Keratinocyte (primary cell): ENCODE results near the gene SS18L1. TPM values are rescaled to one million over a fixed set of nuclear protein-coding genes. Genes with fewer than 3 reads are reported as not detected.

Source experiments
- DNase-seq: peaks from one replicate; pipeline ENCODE4 v3.0.0-alpha.2; 2011; ENCODE audit warnings: low read depth, missing footprints, low spot score
- FAIRE-seq: peaks from 2 replicates; lab custom pipeline; 2011; peaks lifted over from hg19 to GRCh38; lab: Jason Lieb, UNC
- H2AFZ ChIP-seq: 2 replicates; pipeline ENCODE4 v1.6.0; 2012; ENCODE audit warnings: low read length, control low read depth, inconsistent platforms; ENCODE audit not compliant: control insufficient read depth
- H3K27ac ChIP-seq: 2 replicates; pipeline ENCODE4 v1.5.1; 2011; ENCODE audit warnings: low read length; ENCODE audit not compliant: control insufficient read depth, insufficient read depth
- H3K27me3 ChIP-seq: 3 replicates; pipeline ENCODE4 v1.6.0; 2011; ENCODE audit warnings: low read length; ENCODE audit not compliant: control insufficient read depth, insufficient read depth; ENCODE audit errors: extremely low read depth
- H3K36me3 ChIP-seq, 2 experiments: 2 replicates in 1 of 2; 3 replicates in 1 of 2; pipeline ENCODE4 v1.5.1; 2011; ENCODE audit warnings: low read length in 2 of 2, mild to moderate bottlenecking in 1 of 2; ENCODE audit not compliant: control insufficient read depth in 2 of 2, insufficient read depth in 2 of 2; ENCODE audit errors: extremely low read depth in 1 of 2
- H3K4me1 ChIP-seq: 3 replicates; pipeline ENCODE4 v1.5.1; 2011; ENCODE audit warnings: low read length; ENCODE audit not compliant: control insufficient read depth, insufficient read depth; ENCODE audit errors: extremely low read depth
- H3K4me2 ChIP-seq: 3 replicates; pipeline ENCODE4 v1.6.0; 2011; ENCODE audit warnings: low read depth, low read length; ENCODE audit not compliant: control insufficient read depth, insufficient read depth; ENCODE audit errors: extremely low read depth
- H3K4me3 ChIP-seq, 3 experiments: fragments of 200-600 bp in 1 of 3; sonication (generic) in 1 of 3; 2 replicates in 2 of 3; 3 replicates in 1 of 3; pipeline ENCODE4 v1.5.1; 2011 to 2016; ENCODE audit warnings: low read length in 3 of 3, mild to moderate bottlenecking in 3 of 3, control low read depth in 2 of 3, inconsistent platforms in 1 of 3, low read depth in 1 of 3, mixed read lengths in 1 of 3, mixed run types in 1 of 3, moderate library complexity in 1 of 3; ENCODE audit not compliant: control insufficient read depth in 2 of 3, insufficient read depth in 2 of 3; ENCODE audit errors: extremely low read depth in 1 of 3
- H3K79me2 ChIP-seq: 2 replicates; pipeline ENCODE4 v1.6.0; 2012; ENCODE audit warnings: low read length; ENCODE audit not compliant: control insufficient read depth, insufficient read depth
- H3K9ac ChIP-seq: 3 replicates; pipeline ENCODE4 v1.6.0; 2011; ENCODE audit warnings: low read length; ENCODE audit not compliant: control insufficient read depth, insufficient read depth; ENCODE audit errors: extremely low read depth
- H3K9me1 ChIP-seq: 3 replicates; pipeline ENCODE4 v1.6.0; 2011; ENCODE audit warnings: low read length; ENCODE audit not compliant: control insufficient read depth, insufficient read depth; ENCODE audit errors: extremely low read depth
- H3K9me3 ChIP-seq: 2 replicates; pipeline ENCODE4 v1.5.1; 2012; ENCODE audit warnings: low read depth, low read length; ENCODE audit not compliant: control insufficient read depth
- H4K20me1 ChIP-seq: 3 replicates; pipeline ENCODE4 v1.6.0; 2011; ENCODE audit warnings: low read length; ENCODE audit not compliant: control insufficient read depth, insufficient read depth; ENCODE audit errors: extremely low read depth
- CTCF ChIP-seq, 3 experiments: IDR thresholded peaks in 1 of 3; conservative IDR thresholded peaks in 1 of 3; optimal IDR thresholded peaks in 1 of 3; 2 replicates in 2 of 3; 3 replicates in 1 of 3; pipeline versions ENCODE3 to v1.5.1; 2011; ENCODE audit warnings: low read length in 3 of 3, mild to moderate bottlenecking in 3 of 3, moderate library complexity in 2 of 3, control low read depth in 1 of 3, inconsistent platforms in 1 of 3; ENCODE audit not compliant: insufficient read depth in 2 of 3; ENCODE audit errors: extremely low read depth in 1 of 3
- EZH2 ChIP-seq: IDR thresholded peaks from one replicate; pipeline ENCODE4 v1.6.1; 2012; ENCODE audit warnings: inconsistent platforms, mild to moderate bottlenecking, low read length, moderate library complexity
- dilution Hi-C: fragments of 300-500 bp; cut with MboI; formaldehyde crosslinking; loops from one replicate; pipeline ENCODE4 v1.7.0; 2020; ENCODE audit warnings: low sequenced_read_pairs; ENCODE audit not compliant: extremely low pct_ligation_motif_present
- polyA plus RNA-seq, 5 experiments: library from polyadenylated mRNA; depleted of rRNA in 3 of 5; stranded (reverse) in 3 of 5; stranded (forward) in 1 of 5; unstranded in 1 of 5; fragments of >200 nt; gene quantifications; 1 replicate in 1 of 5; 2 replicates in 3 of 5; 3 replicates in 1 of 5; pipeline versions ENCODE4 v1.2.1 to v1.2.3, GENCODE V29; 2011 to 2012; ENCODE audit warnings: missing spikeins in 2 of 5, low read depth in 1 of 5, low replicate concordance in 1 of 5

SS18L1 gene
- polyA plus RNA-seq, 1 donor (not counting 4 experiments of a cell fraction or from before 2014, with no cell fraction given), result 9.4 TPM

- TF ChIP-seq CTCF (optimal IDR thresholded peaks at IDR 0.05 in 1 of 3, IDR thresholded peaks at IDR 0.05 in 1 of 3, conservative IDR thresholded peaks at IDR 0.05 in 1 of 3; ENCODE audit: extremely low read depth in 1 of 3, insufficient read depth in 2 of 3, low read length in 3 of 3), result no peak
- DNase-seq (no peak), FAIRE-seq (no peak)
- Histone ChIP-seq H3K4me2 (no peak overlapping the region), H2AFZ (no peak overlapping the region), H3K9me1 (no peaks in the 10 kb centered on the region), H4K20me1 (no peaks in the 10 kb centered on the region), H3K4me3 (no peak overlapping the region), H3K9ac (no peak overlapping the region), H3K36me3 (no peaks in the 10 kb centered on the region), H3K4me1 (no peaks in the 10 kb centered on the region), H3K27ac (no peak overlapping the region), H3K9me3 (peaks cover 12% of the 10 kb centered on the region), H3K79me2 (no peaks in the 10 kb centered on the region), H3K27me3 (peaks cover under 1% of the 10 kb centered on the region)
- dilution Hi-C loops, result no loop called here
Observed at GRCh38 chr20:62097881-62098407, 45.6 kb upstream of the SS18L1 start.

- peaks cover 12% of the 10 kb centered on the region for H3K9me3 ChIP-seq
- H3K79me2 ChIP-seq, result no peaks in the 10 kb centered on the region
- no peak overlapping the region for H3K27ac ChIP-seq
- no peaks in the 10 kb centered on the region for H3K4me1 ChIP-seq
- no peak overlapping the region for H2AFZ ChIP-seq
- H3K36me3 ChIP-seq, result no peaks in the 10 kb centered on the region
- H3K4me2 ChIP-seq, result no peak overlapping the region
- H3K27me3 ChIP-seq, result no peaks in the 10 kb centered on the region
- dilution Hi-C loops, result no loop called here
- no peaks in the 10 kb centered on the region for H4K20me1 ChIP-seq
- DNase-seq (no peak), FAIRE-seq (no peak)
- no peaks in the 10 kb centered on the region for H3K9me1 ChIP-seq
- TF ChIP-seq CTCF (optimal IDR thresholded peaks at IDR 0.05 in 1 of 3, IDR thresholded peaks at IDR 0.05 in 1 of 3, conservative IDR thresholded peaks at IDR 0.05 in 1 of 3; ENCODE audit: extremely low read depth in 1 of 3, insufficient read depth in 2 of 3, low read length in 3 of 3), result no peak
- TF ChIP-seq EZH2, result no peak
- no peak overlapping the region for H3K9ac ChIP-seq
- no peak overlapping the region for H3K4me3 ChIP-seq
Observed at GRCh38 chr20:62101078-62101477, 42.5 kb upstream of the SS18L1 start.
